Myocyte (in vitro differentiated cells): Measurements from ENCODE around the gene RPL41. TPM values are rescaled to one million over a fixed set of nuclear protein-coding genes. Genes with fewer than 3 reads are reported as not detected.

Experiments
- total RNA-seq: library from RNA; depleted of rRNA; stranded (reverse); fragments of >200 nt; gene quantifications from 2 replicates; pipeline ENCODE4 v1.2.3, GENCODE V29; 2014

The RPL41 gene
- total RNA-seq, 1 donor from 2014 or later, result 1,992 TPM

Other genes starting within 250 kb of the RPL41 start
- 29.3 and 32.5 TPM in 2 replicates for gene PYM1, start 188.7 kb upstream of the RPL41 start, total RNA-seq
- 24.2 and 33.1 TPM in 2 replicates for gene DGKA, start 185.5 kb upstream of the RPL41 start, total RNA-seq
- gene PMEL, start 150.6 kb upstream of the RPL41 start, total RNA-seq, result 0.10 and 0.53 TPM in 2 replicates
- gene CDK2, start 149.8 kb upstream of the RPL41 start, total RNA-seq, result 7.6 and 9.5 TPM in 2 replicates
- 74.9 and 76.4 TPM in 2 replicates for gene RAB5B, start 142.6 kb upstream of the RPL41 start, total RNA-seq
- gene SUOX, start 119.4 kb upstream of the RPL41 start, total RNA-seq, result 14.0 and 15.8 TPM in 2 replicates
- gene IKZF4, start 95.6 kb upstream of the RPL41 start, total RNA-seq, result 1.1 and 3.0 TPM in 2 replicates
- gene RPS26, start 74.7 kb upstream of the RPL41 start, total RNA-seq, result 451 and 1,430 TPM in 2 replicates
- gene ERBB3, start 36.5 kb upstream of the RPL41 start, total RNA-seq, result 178 and 188 TPM in 2 replicates
- 233 and 241 TPM in 2 replicates for gene PA2G4, start 12.1 kb upstream of the RPL41 start, total RNA-seq
- 4.9 and 5.5 TPM in 2 replicates for gene ZC3H10, start 1.6 kb downstream of the RPL41 start, total RNA-seq
- 442 and 481 TPM in 2 replicates for gene ESYT1, start 11.6 kb downstream of the RPL41 start, total RNA-seq
- 3,936 and 4,339 TPM in 2 replicates for gene MYL6B, start 36.0 kb downstream of the RPL41 start, total RNA-seq
- gene MYL6, start 41.7 kb downstream of the RPL41 start, total RNA-seq, result 883 and 1,119 TPM in 2 replicates
- 75.8 and 80.0 TPM in 2 replicates for gene SMARCC2, start 72.8 kb downstream of the RPL41 start, total RNA-seq
- gene RNF41, start 105.3 kb downstream of the RPL41 start, total RNA-seq, result 90.4 and 121 TPM in 2 replicates
- gene NABP2, start 107.7 kb downstream of the RPL41 start, total RNA-seq, result 29.2 and 32.0 TPM in 2 replicates
- not detected in 2 replicates for gene SLC39A5, start 113.4 kb downstream of the RPL41 start, total RNA-seq
- 31.3 and 31.8 TPM in 2 replicates for gene ANKRD52, start 141.8 kb downstream of the RPL41 start, total RNA-seq
- gene COQ10A, start 150.3 kb downstream of the RPL41 start, total RNA-seq, result 87.8 and 112 TPM in 2 replicates
- gene CS, start 183.7 kb downstream of the RPL41 start, total RNA-seq, result 178 and 184 TPM in 2 replicates
- gene CNPY2, start 199.4 kb downstream of the RPL41 start, total RNA-seq, result 83.1 and 92.9 TPM in 2 replicates
- 44.4 and 49.3 TPM in 2 replicates for gene PAN2, start 217.4 kb downstream of the RPL41 start, total RNA-seq
- 0.51 TPM in 1 of 2 replicates, not detected in the other for gene IL23A, start 222.3 kb downstream of the RPL41 start, total RNA-seq
- gene STAT2, start 243.5 kb downstream of the RPL41 start, total RNA-seq, result 196 and 202 TPM in 2 replicates
- not detected in 2 replicates for gene APOF, start 246.2 kb downstream of the RPL41 start, total RNA-seq